Trophoblast cell (in vitro differentiated cells and primary cell): ENCODE results near the gene DRC7.

ENCODE experiments used
- DNase-seq, 2 donors: peaks; one replicate each; pipeline ENCODE4 v3.0.0-alpha.2; 2016
- H2AFZ ChIP-seq: 2 replicates; pipeline ENCODE4 v1.6.1; 2013; ENCODE audit warnings: low read length, moderate library complexity, mild to moderate bottlenecking; ENCODE audit not compliant: insufficient read depth, poor library complexity
- H2AK5ac ChIP-seq: 2 replicates; pipeline ENCODE4 v1.6.1; 2013; ENCODE audit warnings: mild to moderate bottlenecking, low read length
- H2BK120ac ChIP-seq: 2 replicates; pipeline ENCODE4 v1.6.1; 2013; ENCODE audit warnings: low read length, mild to moderate bottlenecking, moderate library complexity; ENCODE audit not compliant: insufficient read depth, poor library complexity
- H2BK12ac ChIP-seq: 2 replicates; pipeline ENCODE4 v1.6.1; 2013; ENCODE audit warnings: mild to moderate bottlenecking, low read length, moderate library complexity
- H2BK5ac ChIP-seq: 2 replicates; pipeline ENCODE4 v1.6.1; 2013; ENCODE audit warnings: low read length, low read depth, moderate library complexity, mild to moderate bottlenecking; ENCODE audit not compliant: poor library complexity
- H3K14ac ChIP-seq: 2 replicates; pipeline ENCODE4 v1.6.1; 2013; ENCODE audit warnings: mild to moderate bottlenecking, low read length
- H3K18ac ChIP-seq: 2 replicates; pipeline ENCODE4 v1.6.1; 2013; ENCODE audit warnings: mild to moderate bottlenecking, low read length
- H3K23ac ChIP-seq: 2 replicates; pipeline ENCODE4 v1.6.1; 2013; ENCODE audit warnings: low read length
- H3K27ac ChIP-seq: 2 replicates; pipeline ENCODE4 v1.5.1; 2013; ENCODE audit warnings: low read depth, mild to moderate bottlenecking, inconsistent platforms, low read length, moderate library complexity
- H3K27me3 ChIP-seq: 2 replicates; pipeline ENCODE4 v1.6.1; 2013; ENCODE audit warnings: inconsistent platforms, mild to moderate bottlenecking, low read length, moderate library complexity; ENCODE audit not compliant: insufficient read depth
- H3K36me3 ChIP-seq, 2 experiments: 1 replicate in 1 of 2; 2 replicates in 1 of 2; pipeline ENCODE4 v1.6.1; 2013; ENCODE audit warnings: low read length in 2 of 2, mild to moderate bottlenecking in 2 of 2, moderate library complexity in 1 of 2; ENCODE audit not compliant: insufficient read depth in 2 of 2, control insufficient read depth in 1 of 2
- H3K4ac ChIP-seq: 2 replicates; pipeline ENCODE4 v1.6.1; 2013; ENCODE audit warnings: low read depth, mild to moderate bottlenecking, low read length, moderate library complexity
- H3K4me1 ChIP-seq, 2 experiments: 1 replicate in 1 of 2; 2 replicates in 1 of 2; pipeline ENCODE4 v1.6.1; 2013; ENCODE audit warnings: low read length in 2 of 2, mild to moderate bottlenecking in 2 of 2, moderate library complexity in 1 of 2; ENCODE audit not compliant: insufficient read depth in 2 of 2, control insufficient read depth in 1 of 2
- H3K4me2 ChIP-seq: 2 replicates; pipeline ENCODE4 v1.6.1; 2013; ENCODE audit warnings: inconsistent platforms, mild to moderate bottlenecking, low read length, moderate library complexity
- H3K4me3 ChIP-seq: 2 replicates; pipeline ENCODE4 v1.5.1; 2013; ENCODE audit warnings: mild to moderate bottlenecking, low read depth, low read length, inconsistent platforms
- H3K79me1 ChIP-seq: one replicate; pipeline ENCODE4 v1.6.1; 2013; ENCODE audit warnings: low read length
- H3K79me2 ChIP-seq: 2 replicates; pipeline ENCODE4 v1.6.1; 2013; ENCODE audit warnings: low read length, mild to moderate bottlenecking; ENCODE audit not compliant: control insufficient read depth, insufficient read depth, poor library complexity
- H3K9ac ChIP-seq: 2 replicates; pipeline ENCODE4 v1.6.1; 2013; ENCODE audit warnings: mild to moderate bottlenecking, low read length
- H3K9me3 ChIP-seq: 2 replicates; pipeline ENCODE4 v1.6.1; 2013; ENCODE audit warnings: low read depth, mild to moderate bottlenecking, control low read depth, inconsistent platforms, low read length; ENCODE audit not compliant: insufficient read depth
- H4K12ac ChIP-seq: 2 replicates; pipeline ENCODE4 v1.6.1; 2013; ENCODE audit warnings: low read depth, mild to moderate bottlenecking, low read length, moderate library complexity
- H4K8ac ChIP-seq: 2 replicates; pipeline ENCODE4 v1.6.1; 2013; ENCODE audit warnings: low read depth, mild to moderate bottlenecking, low read length, moderate library complexity
- H4K91ac ChIP-seq: one replicate; pipeline ENCODE4 v1.6.1; 2013; ENCODE audit warnings: low read depth, mild to moderate bottlenecking, low read length, moderate library complexity
- whole genome bisulfite sequencing: extraction: QIAGEN DNeasy Blood & Tissue Kit; methylation state at CpG from one replicate; pipeline ENCODE4 v1.1.7; 2013; ENCODE audit warnings: missing lambda C conversion rate; ENCODE audit not compliant: insufficient read length, insufficient coverage; ENCODE audit errors: extremely low coverage; 5-methylcytosine and 5-hydroxymethylcytosine counted together

The DRC7 gene

GRCh38 chr16:57666353-57667047 lies 28.1 kb upstream of the DRC7 start:
- H3K14ac ChIP-seq: no peak overlapping the region
- no peak overlapping the region for H2AK5ac ChIP-seq
- H3K27ac ChIP-seq: no peak overlapping the region
- peaks cover 6% of the 10 kb centered on the region in 2 experiments for H3K4me1 ChIP-seq
- no peak overlapping the region for H3K4ac ChIP-seq
- H3K18ac ChIP-seq: no peak overlapping the region
- no peak overlapping the region for H3K4me3 ChIP-seq
- no peak overlapping the region for H4K91ac ChIP-seq
- WGBS: no CpG with 5 or more reads among the region's 11 CpGs
- H3K9ac ChIP-seq: no peak overlapping the region
- peak; percentile 42 to 66 for DNase-seq
- peaks cover 33 to 34% of the 10 kb centered on the region in 2 experiments for H3K36me3 ChIP-seq
- H3K79me2 ChIP-seq: no peaks in the 10 kb centered on the region
- H3K27me3 ChIP-seq: no peaks in the 10 kb centered on the region
- H3K4me2 ChIP-seq: no peak overlapping the region
- H2BK5ac ChIP-seq: no peak overlapping the region
- H2BK12ac ChIP-seq: no peak overlapping the region
- H2AFZ ChIP-seq: no peak overlapping the region
- no peak overlapping the region for H2BK120ac ChIP-seq
- H4K12ac ChIP-seq: no peak overlapping the region
- H3K23ac ChIP-seq: no peak overlapping the region
- no peak overlapping the region for H4K8ac ChIP-seq
- peaks cover 3% of the 10 kb centered on the region for H3K9me3 ChIP-seq
- H3K79me1 ChIP-seq: no peaks in the 10 kb centered on the region

GRCh38 chr16:57667048-57667525 lies 27.5 kb upstream of the DRC7 start:
- H2BK5ac ChIP-seq: no peak overlapping the region
- no peak overlapping the region for H4K8ac ChIP-seq
- peaks cover 3% of the 10 kb centered on the region for H3K9me3 ChIP-seq
- H2BK12ac ChIP-seq: no peak overlapping the region
- WGBS: no CpG with 5 or more reads among the region's 5 CpGs
- no peak overlapping the region for H3K23ac ChIP-seq
- no peaks in the 10 kb centered on the region for H3K27me3 ChIP-seq
- H3K36me3 ChIP-seq: peaks cover 27 to 28% of the 10 kb centered on the region in 2 experiments
- H3K4me2 ChIP-seq: no peak overlapping the region
- H2BK120ac ChIP-seq: no peak overlapping the region
- no peak overlapping the region for H2AK5ac ChIP-seq
- H3K9ac ChIP-seq: no peak overlapping the region
- H3K4me1 ChIP-seq: peaks cover 6% of the 10 kb centered on the region in 2 experiments
- H4K91ac ChIP-seq: no peak overlapping the region
- H3K79me2 ChIP-seq: no peaks in the 10 kb centered on the region
- no peak overlapping the region for H3K18ac ChIP-seq
- no peak for DNase-seq
- H3K14ac ChIP-seq: no peak overlapping the region
- H3K4ac ChIP-seq: no peak overlapping the region
- no peak overlapping the region for H4K12ac ChIP-seq
- no peaks in the 10 kb centered on the region for H3K79me1 ChIP-seq
- no peak overlapping the region for H3K27ac ChIP-seq
- no peak overlapping the region for H3K4me3 ChIP-seq
- H2AFZ ChIP-seq: no peak overlapping the region

- Histone ChIP-seq H3K4me1 (peaks cover 6% of the 10 kb centered on the region in 2 experiments), H2BK5ac (no peak overlapping the region), H3K79me2 (no peaks in the 10 kb centered on the region), H3K4me2 (no peak overlapping the region), H4K91ac (no peak overlapping the region), H4K12ac (no peak overlapping the region), H2BK120ac (no peak overlapping the region), H2AK5ac (no peak overlapping the region), H3K27me3 (no peaks in the 10 kb centered on the region), H3K9ac (no peak overlapping the region), H3K27ac (no peak overlapping the region), H3K4me3 (no peak overlapping the region), H2BK12ac (no peak overlapping the region), H2AFZ (no peak overlapping the region), H3K4ac (no peak overlapping the region), H3K79me1 (no peaks in the 10 kb centered on the region), H3K9me3 (peaks cover 3% of the 10 kb centered on the region), H3K14ac (no peak overlapping the region), H3K36me3 (peaks cover 22% of the 10 kb centered on the region in 2 experiments), H3K18ac (no peak overlapping the region), H4K8ac (no peak overlapping the region), H3K23ac (no peak overlapping the region)
- WGBS: no CpG with 5 or more reads among the region's 17 CpGs
- DNase-seq: peak; percentile 92 to 93
These were observed 26.9 kb upstream of the DRC7 start for GRCh38 chr16:57667526-57668262.

- no peak within 1 kb of the TSS for H3K4me3 ChIP-seq
- WGBS: no CpG with 5 or more reads among the region's 11 CpGs
- no peaks in the 10 kb centered on the region for H3K27me3 ChIP-seq
- H3K9ac ChIP-seq: no peak within 1 kb of the TSS
- H3K79me2 ChIP-seq: no peaks in the 10 kb centered on the region
- H3K23ac ChIP-seq: no peak within 1 kb of the TSS
- H2BK5ac ChIP-seq: no peak within 1 kb of the TSS
- H4K12ac ChIP-seq: no peak within 1 kb of the TSS
- H3K36me3 ChIP-seq: peaks cover 16 to 18% of the 10 kb centered on the region in 2 experiments
- H4K8ac ChIP-seq: no peak within 1 kb of the TSS
- H3K4ac ChIP-seq: no peak within 1 kb of the TSS
- no peak within 1 kb of the TSS for H2BK12ac ChIP-seq
- H4K91ac ChIP-seq: no peak within 1 kb of the TSS
- peaks cover 3% of the 10 kb centered on the region for H3K9me3 ChIP-seq
- H2AK5ac ChIP-seq: no peak within 1 kb of the TSS
- no peaks in the 10 kb centered on the region for H3K79me1 ChIP-seq
- H3K4me2 ChIP-seq: no peak within 1 kb of the TSS
- DNase-seq: no peak
- no peak within 1 kb of the TSS for H3K27ac ChIP-seq
- peaks cover 6% of the 10 kb centered on the region in 2 experiments for H3K4me1 ChIP-seq
- H2AFZ ChIP-seq: no peak within 1 kb of the TSS
- H3K14ac ChIP-seq: no peak within 1 kb of the TSS
- no peak within 1 kb of the TSS for H3K18ac ChIP-seq
- H2BK120ac ChIP-seq: no peak within 1 kb of the TSS
These were observed 26.4 kb upstream of the DRC7 start, which contains the start of gene ADGRG3 for GRCh38 chr16:57668263-57668571. Gene ADGRG3, plus strand, starts transcription at chr16:57668306. Its CDS starts 42 bp downstream, at chr16:57668348.
